Measurements from ENCODE around the gene CDSN.

The CDSN gene

GRCh38 chr6:31115941-31116560 lies 4.2 kb downstream of the CDSN start:
- peaks cover 10 to 12% of the 10 kb centered on the region in 2 donors for H3K4me1 ChIP-seq (ENCODE audit: control insufficient read depth in 2 of 2, insufficient read depth in 2 of 2, low read length in 2 of 2)
- H3K4me3 ChIP-seq (ENCODE audit: low read length in 2 of 2): peak overlapping the region in 1 of 2 donors; percentile 60
- peaks cover 0 to 3% of the 10 kb centered on the region in 2 donors for H3K27me3 ChIP-seq (ENCODE audit: control insufficient read depth in 2 of 2, insufficient read depth in 2 of 2, low read length in 2 of 2)
- H3K9me3 ChIP-seq (ENCODE audit: control insufficient read depth in 2 of 2, low read length in 2 of 2): no peaks in the 10 kb centered on the region
- H3K27ac ChIP-seq (ENCODE audit: low read depth in 2 of 2, low read length in 2 of 2): no peak overlapping the region
- H3K9ac ChIP-seq (ENCODE audit: low read depth in 1 of 2, low read length in 2 of 2): no peak overlapping the region
- no peaks in the 10 kb centered on the region for H3K36me3 ChIP-seq (ENCODE audit: control insufficient read depth in 2 of 2, insufficient read depth in 2 of 2, low read length in 2 of 2)

- Histone ChIP-seq H3K4me1 (ENCODE audit: control insufficient read depth in 2 of 2, insufficient read depth in 2 of 2, low read length in 2 of 2) (peaks cover 10 to 12% of the 10 kb centered on the region in 2 donors), H3K27me3 (ENCODE audit: control insufficient read depth in 2 of 2, insufficient read depth in 2 of 2, low read length in 2 of 2) (peaks cover 0 to 7% of the 10 kb centered on the region in 2 donors), H3K27ac (ENCODE audit: low read depth in 2 of 2, low read length in 2 of 2) (peak overlapping the region; percentile 65 to 69), H3K36me3 (ENCODE audit: control insufficient read depth in 2 of 2, insufficient read depth in 2 of 2, low read length in 2 of 2) (no peaks in the 10 kb centered on the region), H3K9me3 (ENCODE audit: control insufficient read depth in 2 of 2, low read length in 2 of 2) (no peaks in the 10 kb centered on the region), H3K9ac (ENCODE audit: low read depth in 1 of 2, low read length in 2 of 2) (peak overlapping the region; percentile 26 to 32), H3K4me3 (ENCODE audit: low read length in 2 of 2) (peak overlapping the region; percentile 49 to 60)
These were observed 5.0 kb downstream of the CDSN start for GRCh38 chr6:31114970-31115849.

- H3K36me3 ChIP-seq (ENCODE audit: control insufficient read depth in 2 of 2, insufficient read depth in 2 of 2, low read length in 2 of 2): no peaks in the 10 kb centered on the region
- H3K27me3 ChIP-seq (ENCODE audit: control insufficient read depth in 2 of 2, insufficient read depth in 2 of 2, low read length in 2 of 2): peaks cover 0 to 9% of the 10 kb centered on the region in 2 donors
- no peaks in the 10 kb centered on the region for H3K9me3 ChIP-seq (ENCODE audit: control insufficient read depth in 2 of 2, low read length in 2 of 2)
- peak within 1 kb of the TSS; percentile 65 to 69 for H3K27ac ChIP-seq (ENCODE audit: low read depth in 2 of 2, low read length in 2 of 2)
- H3K4me1 ChIP-seq (ENCODE audit: control insufficient read depth in 2 of 2, insufficient read depth in 2 of 2, low read length in 2 of 2): peaks cover 10 to 12% of the 10 kb centered on the region in 2 donors
- peak within 1 kb of the TSS; percentile 26 to 32 for H3K9ac ChIP-seq (ENCODE audit: low read depth in 1 of 2, low read length in 2 of 2)
- H3K4me3 ChIP-seq (ENCODE audit: low read length in 2 of 2): peak within 1 kb of the TSS; percentile 49 to 60
These were observed 5.7 kb downstream of the CDSN start, which contains the start of gene PSORS1C1 for GRCh38 chr6:31114541-31114878. TSS of gene PSORS1C1 (plus strand) at chr6:31114800. CDS start at chr6:31129633, 14,833 bp downstream.

GRCh38 chr6:31113861-31114540 lies 6.2 kb downstream of the CDSN start:
- Histone ChIP-seq H3K27ac (ENCODE audit: low read depth in 2 of 2, low read length in 2 of 2) (peak overlapping the region; percentile 65 to 69), H3K36me3 (ENCODE audit: control insufficient read depth in 2 of 2, insufficient read depth in 2 of 2, low read length in 2 of 2) (no peaks in the 10 kb centered on the region), H3K9ac (ENCODE audit: low read depth in 1 of 2, low read length in 2 of 2) (no peak overlapping the region), H3K4me3 (ENCODE audit: low read length in 2 of 2) (peak overlapping the region in 1 of 2 donors; percentile 60), H3K9me3 (ENCODE audit: control insufficient read depth in 2 of 2, low read length in 2 of 2) (no peaks in the 10 kb centered on the region), H3K27me3 (ENCODE audit: control insufficient read depth in 2 of 2, insufficient read depth in 2 of 2, low read length in 2 of 2) (peaks cover 0 to 6% of the 10 kb centered on the region in 2 donors), H3K4me1 (ENCODE audit: control insufficient read depth in 2 of 2, insufficient read depth in 2 of 2, low read length in 2 of 2) (peaks cover 10 to 12% of the 10 kb centered on the region in 2 donors)

GRCh38 chr6:31112478-31112877 lies 7.8 kb downstream of the CDSN start, which contains the start of gene C6orf15:
TSS of gene C6orf15 (minus strand) at chr6:31112575. CDS start at chr6:31112555, 20 bp downstream.
- Histone ChIP-seq H3K4me1 (ENCODE audit: control insufficient read depth in 2 of 2, insufficient read depth in 2 of 2, low read length in 2 of 2) (peaks cover 10 to 12% of the 10 kb centered on the region in 2 donors), H3K36me3 (ENCODE audit: control insufficient read depth in 2 of 2, insufficient read depth in 2 of 2, low read length in 2 of 2) (no peaks in the 10 kb centered on the region), H3K27me3 (ENCODE audit: control insufficient read depth in 2 of 2, insufficient read depth in 2 of 2, low read length in 2 of 2) (peaks cover 0 to 6% of the 10 kb centered on the region in 2 donors), H3K27ac (ENCODE audit: low read depth in 2 of 2, low read length in 2 of 2) (no peak within 1 kb of the TSS), H3K9me3 (ENCODE audit: control insufficient read depth in 2 of 2, low read length in 2 of 2) (no peaks in the 10 kb centered on the region), H3K4me3 (ENCODE audit: low read length in 2 of 2) (no peak within 1 kb of the TSS), H3K9ac (ENCODE audit: low read depth in 1 of 2, low read length in 2 of 2) (no peak within 1 kb of the TSS)

- Histone ChIP-seq H3K4me1 (ENCODE audit: control insufficient read depth in 2 of 2, insufficient read depth in 2 of 2, low read length in 2 of 2) (peaks cover 10 to 12% of the 10 kb centered on the region in 2 donors), H3K27ac (ENCODE audit: low read depth in 2 of 2, low read length in 2 of 2) (no peak overlapping the region), H3K36me3 (ENCODE audit: control insufficient read depth in 2 of 2, insufficient read depth in 2 of 2, low read length in 2 of 2) (no peaks in the 10 kb centered on the region), H3K9me3 (ENCODE audit: control insufficient read depth in 2 of 2, low read length in 2 of 2) (no peaks in the 10 kb centered on the region), H3K9ac (ENCODE audit: low read depth in 1 of 2, low read length in 2 of 2) (no peak overlapping the region), H3K27me3 (ENCODE audit: control insufficient read depth in 2 of 2, insufficient read depth in 2 of 2, low read length in 2 of 2) (peaks cover 0 to 6% of the 10 kb centered on the region in 2 donors), H3K4me3 (ENCODE audit: low read length in 2 of 2) (no peak overlapping the region)
These were observed 8.5 kb downstream of the CDSN start for GRCh38 chr6:31111712-31112111.

GRCh38 chr6:31110825-31111582 lies 9.2 kb downstream of the CDSN start:
- H3K9me3 ChIP-seq (ENCODE audit: control insufficient read depth in 2 of 2, low read length in 2 of 2): no peaks in the 10 kb centered on the region
- no peak overlapping the region for H3K27ac ChIP-seq (ENCODE audit: low read depth in 2 of 2, low read length in 2 of 2)
- peaks cover 0 to 6% of the 10 kb centered on the region in 2 donors for H3K27me3 ChIP-seq (ENCODE audit: control insufficient read depth in 2 of 2, insufficient read depth in 2 of 2, low read length in 2 of 2)
- no peak overlapping the region for H3K4me3 ChIP-seq (ENCODE audit: low read length in 2 of 2)
- peaks cover 10 to 12% of the 10 kb centered on the region in 2 donors for H3K4me1 ChIP-seq (ENCODE audit: control insufficient read depth in 2 of 2, insufficient read depth in 2 of 2, low read length in 2 of 2)
- no peak overlapping the region for H3K9ac ChIP-seq (ENCODE audit: low read depth in 1 of 2, low read length in 2 of 2)
- H3K36me3 ChIP-seq (ENCODE audit: control insufficient read depth in 2 of 2, insufficient read depth in 2 of 2, low read length in 2 of 2): no peaks in the 10 kb centered on the region

GRCh38 chr6:31107052-31107451 lies 13.2 kb downstream of the CDSN start:
- H3K4me3 ChIP-seq (ENCODE audit: low read length in 2 of 2): no peak overlapping the region
- H3K9ac ChIP-seq (ENCODE audit: low read depth in 1 of 2, low read length in 2 of 2): no peak overlapping the region
- H3K36me3 ChIP-seq (ENCODE audit: control insufficient read depth in 2 of 2, insufficient read depth in 2 of 2, low read length in 2 of 2): no peaks in the 10 kb centered on the region
- no peaks in the 10 kb centered on the region for H3K4me1 ChIP-seq (ENCODE audit: control insufficient read depth in 2 of 2, insufficient read depth in 2 of 2, low read length in 2 of 2)
- H3K9me3 ChIP-seq (ENCODE audit: control insufficient read depth in 2 of 2, low read length in 2 of 2): no peaks in the 10 kb centered on the region
- H3K27me3 ChIP-seq (ENCODE audit: control insufficient read depth in 2 of 2, insufficient read depth in 2 of 2, low read length in 2 of 2): peaks cover 0 to 6% of the 10 kb centered on the region in 2 donors
- H3K27ac ChIP-seq (ENCODE audit: low read depth in 2 of 2, low read length in 2 of 2): no peak overlapping the region

- H3K9ac ChIP-seq (ENCODE audit: low read depth in 1 of 2, low read length in 2 of 2): no peak overlapping the region
- H3K36me3 ChIP-seq (ENCODE audit: control insufficient read depth in 2 of 2, insufficient read depth in 2 of 2, low read length in 2 of 2): no peaks in the 10 kb centered on the region
- H3K27ac ChIP-seq (ENCODE audit: low read depth in 2 of 2, low read length in 2 of 2): no peak overlapping the region
- no peaks in the 10 kb centered on the region for H3K9me3 ChIP-seq (ENCODE audit: control insufficient read depth in 2 of 2, low read length in 2 of 2)
- no peaks in the 10 kb centered on the region for H3K4me1 ChIP-seq (ENCODE audit: control insufficient read depth in 2 of 2, insufficient read depth in 2 of 2, low read length in 2 of 2)
- H3K4me3 ChIP-seq (ENCODE audit: low read length in 2 of 2): no peak overlapping the region
- H3K27me3 ChIP-seq (ENCODE audit: control insufficient read depth in 2 of 2, insufficient read depth in 2 of 2, low read length in 2 of 2): no peaks in the 10 kb centered on the region
These were observed 17.1 kb downstream of the CDSN start for GRCh38 chr6:31103136-31103535.
